IMR-90 (cell line): ENCODE results near the gene TMEM233. TPM values are rescaled to one million over a fixed set of nuclear protein-coding genes. Genes with fewer than 3 reads are reported as not detected.

ENCODE experiments used
- ATAC-seq: fragments of 200-7000 bp; cut with Tn5 transposase; 2 replicates; pipeline ENCODE4 v1.9.1; 2020; ENCODE audit warnings: low read depth, mild to moderate bottlenecking, moderate library complexity
- BruUV-seq: library from RNA; stranded (reverse); fragments of 400-500 nt; replicated peaks from 2 replicates; lab custom pipeline; 2021; lab: Mats Ljungman, UMichigan
- CTCF ChIA-PET: fragments of 300-600 bp; formaldehyde crosslinking; extraction: SDS; loops from one replicate; lab custom pipeline; 2021; ENCODE audit warnings: antibody characterized with exemption; lab: Yijun Ruan, JAX
- POLR2A ChIA-PET: fragments of 300-600 bp; sonication (Branson Sonifier 250); formaldehyde crosslinking; loops from one replicate; lab custom pipeline; 2022; ENCODE audit warnings: antibody characterized with exemption; ENCODE audit not compliant: unreplicated experiment; lab: Charles Lee
- DNase-seq: peaks from one replicate; pipeline ENCODE4 v3.0.0; 2013
- H2AFZ ChIP-seq: replicated peaks from 2 replicates; pipeline ENCODE3; 2013; ENCODE audit warnings: low read length, mild to moderate bottlenecking; ENCODE audit not compliant: poor library complexity
- H2AK5ac ChIP-seq: 2 replicates; pipeline ENCODE4 v1.6.1; 2013; ENCODE audit warnings: low read depth, low read length, inconsistent platforms
- H2AK9ac ChIP-seq: replicated peaks from 2 replicates; pipeline ENCODE3; 2013; ENCODE audit warnings: mild to moderate bottlenecking, low read depth, low read length, moderate library complexity; ENCODE audit not compliant: poor library complexity
- H2BK120ac ChIP-seq: 2 replicates; pipeline ENCODE4 v1.6.1; 2013; ENCODE audit warnings: low read depth, low read length, inconsistent platforms
- H2BK15ac ChIP-seq: 3 replicates; pipeline ENCODE4 v1.6.1; 2013; ENCODE audit warnings: low read depth, low read length, inconsistent platforms
- H2BK20ac ChIP-seq: 2 replicates; pipeline ENCODE4 v1.6.1; 2013; ENCODE audit warnings: low read depth, mild to moderate bottlenecking, inconsistent platforms, low read length, moderate library complexity
- H2BK5ac ChIP-seq: 2 replicates; pipeline ENCODE4 v1.6.1; 2013; ENCODE audit warnings: mild to moderate bottlenecking, low read depth, low read length, inconsistent platforms; ENCODE audit not compliant: poor library complexity, severe bottlenecking
- H3K14ac ChIP-seq: replicated peaks from 2 replicates; pipeline ENCODE4 v1.6.1; 2013; ENCODE audit warnings: low read depth, low read length, inconsistent platforms
- H3K18ac ChIP-seq: 2 replicates; pipeline ENCODE4 v1.6.1; 2013; ENCODE audit warnings: low read depth, low read length, control low read depth
- H3K23ac ChIP-seq: 2 replicates; pipeline ENCODE4 v1.6.1; 2013; ENCODE audit warnings: low read depth, low read length, inconsistent platforms
- H3K27ac ChIP-seq: 2 replicates; pipeline ENCODE4 v1.5.1; 2013; ENCODE audit warnings: mild to moderate bottlenecking, control low read depth, low read length; ENCODE audit not compliant: insufficient read depth
- H3K27me3 ChIP-seq: 2 replicates; pipeline ENCODE4 v1.6.1; 2013; ENCODE audit warnings: low read length; ENCODE audit not compliant: control insufficient read depth, insufficient read depth
- H3K36me3 ChIP-seq: 2 replicates; pipeline ENCODE4 v1.6.1; 2013; ENCODE audit warnings: low read length, mixed read lengths; ENCODE audit not compliant: control insufficient read depth, insufficient read depth
- H3K4ac ChIP-seq: 2 replicates; pipeline ENCODE4 v1.6.1; 2013; ENCODE audit warnings: low read depth, low read length, inconsistent platforms
- H3K4me1 ChIP-seq: 2 replicates; pipeline ENCODE4 v1.6.1; 2013; ENCODE audit warnings: low read length, mixed read lengths; ENCODE audit not compliant: control insufficient read depth, insufficient read depth
- H3K4me2 ChIP-seq: 2 replicates; pipeline ENCODE4 v1.6.1; 2013; ENCODE audit warnings: low read depth, mild to moderate bottlenecking, control low read depth, low read length, moderate library complexity
- H3K4me3 ChIP-seq: 2 replicates; pipeline ENCODE4 v1.5.1; 2013; ENCODE audit warnings: low read depth, mild to moderate bottlenecking, control low read depth, low read length, moderate library complexity; ENCODE audit not compliant: insufficient read depth
- H3K56ac ChIP-seq: 2 replicates; pipeline ENCODE4 v1.6.1; 2013; ENCODE audit warnings: low read length, inconsistent platforms; ENCODE audit not compliant: insufficient read depth; ENCODE audit errors: extremely low read depth
- H3K79me1 ChIP-seq, 2 experiments: 2 replicates each; pipeline ENCODE4 v1.6.1; 2013; ENCODE audit warnings: low read length in 2 of 2, inconsistent platforms in 1 of 2, low read depth in 1 of 2
- H3K9ac ChIP-seq: 2 replicates; pipeline ENCODE4 v1.6.1; 2013; ENCODE audit warnings: low read depth, low read length, control low read depth
- H3K9me1 ChIP-seq: 2 replicates; pipeline ENCODE4 v1.6.1; 2013; ENCODE audit warnings: low read length, inconsistent platforms; ENCODE audit not compliant: insufficient read depth
- H3K9me3 ChIP-seq: 2 replicates; pipeline ENCODE4 v1.6.1; 2013; ENCODE audit warnings: low read length; ENCODE audit not compliant: control insufficient read depth, insufficient read depth
- H4K20me1 ChIP-seq: 2 replicates; pipeline ENCODE4 v1.6.1; 2013; ENCODE audit warnings: low read length, inconsistent platforms; ENCODE audit not compliant: insufficient read depth
- H4K5ac ChIP-seq: 2 replicates; pipeline ENCODE4 v1.6.1; 2013; ENCODE audit warnings: mild to moderate bottlenecking, low read depth, low read length, control low read depth
- H4K8ac ChIP-seq, 2 experiments: 2 replicates each; pipeline ENCODE4 v1.6.1; 2013; ENCODE audit warnings: low read depth in 2 of 2, low read length in 2 of 2, control low read depth in 1 of 2, inconsistent platforms in 1 of 2
- H4K91ac ChIP-seq: 2 replicates; pipeline ENCODE4 v1.6.1; 2013; ENCODE audit warnings: low read depth, low read length, inconsistent platforms; ENCODE audit not compliant: insufficient read depth
- BHLHE40 ChIP-seq: fragments of 150-350 bp; IDR thresholded peaks from 2 replicates; pipeline ENCODE4 v1.6.1; 2016; ENCODE audit warnings: mild to moderate bottlenecking, low read depth, low read length
- CEBPB ChIP-seq: IDR thresholded peaks from 2 replicates; pipeline ENCODE4 v1.6.1; 2012; ENCODE audit warnings: low read depth, low read length, improper control_type of control experiment
- CHD1 ChIP-seq: IDR thresholded peaks from 2 replicates; pipeline ENCODE4 v1.6.1; 2012; ENCODE audit warnings: low read depth, low read length, improper control_type of control experiment
- FOS ChIP-seq: fragments of 150-350 bp; IDR thresholded peaks from 2 replicates; pipeline ENCODE4 v1.6.1; 2016; ENCODE audit warnings: low read depth, low read length
- MAFK ChIP-seq: IDR thresholded peaks from 2 replicates; pipeline ENCODE4 v1.6.1; 2012; ENCODE audit warnings: low read depth, low read length, improper control_type of control experiment
- MAZ ChIP-seq: IDR thresholded peaks from 2 replicates; pipeline ENCODE4 v1.6.1; 2012; ENCODE audit warnings: low read depth, mild to moderate bottlenecking, low read length, improper control_type of control experiment, moderate library complexity, borderline replicate concordance
- MXI1 ChIP-seq: IDR thresholded peaks from 2 replicates; pipeline ENCODE4 v1.6.1; 2012; ENCODE audit warnings: low read depth, mild to moderate bottlenecking, low read length, moderate library complexity, borderline replicate concordance
- NFE2L2 ChIP-seq: fragments of 150-350 bp; IDR thresholded peaks from 2 replicates; pipeline ENCODE4 v1.6.1; 2016; ENCODE audit warnings: low read depth, mild to moderate bottlenecking, low read length
- POLR2A ChIP-seq: IDR thresholded peaks from 2 replicates; pipeline ENCODE4 v1.6.1; 2012; ENCODE audit warnings: mild to moderate bottlenecking, low read depth, low read length
- RAD21 ChIP-seq: IDR thresholded peaks from 2 replicates; pipeline ENCODE4 v1.6.1; 2012; ENCODE audit warnings: low read length, improper control_type of control experiment
- RCOR1 ChIP-seq: IDR thresholded peaks from 2 replicates; pipeline ENCODE4 v1.6.1; 2012; ENCODE audit warnings: mild to moderate bottlenecking, low read length, improper control_type of control experiment; ENCODE audit not compliant: insufficient replicate concordance
- RFX5 ChIP-seq: IDR thresholded peaks from 2 replicates; pipeline ENCODE4 v1.8.0; 2012; ENCODE audit warnings: low read depth, mild to moderate bottlenecking, low read length, moderate library complexity
- SMC3 ChIP-seq: fragments of 150-350 bp; IDR thresholded peaks from 2 replicates; pipeline ENCODE4 v1.6.1; 2016; ENCODE audit warnings: low read depth, mild to moderate bottlenecking, antibody characterized with exemption, low read length, moderate library complexity
- WGBS, 2 experiments: methylation state at CpG; one replicate each; pipeline versions ENCODE4 v1.1.5 to v1.1.7; 2013; ENCODE audit warnings: missing lambda C conversion rate in 2 of 2; ENCODE audit not compliant: insufficient read length in 1 of 2; ENCODE audit errors: extremely low coverage in 2 of 2; 5-methylcytosine and 5-hydroxymethylcytosine counted together
- dilution Hi-C: fragments of 300-500 bp; cut with HindIII; formaldehyde crosslinking; loops from one replicate; pipeline ENCODE4 v1.14.3; 2018; ENCODE audit warnings: low sequenced_read_pairs; ENCODE audit not compliant: unreplicated experiment
- in situ Hi-C: fragments of 300-500 bp; cut with MboI; formaldehyde crosslinking; loops from 3 replicates; pipeline ENCODE4 v1.14.3; 2019; ENCODE audit warnings: low sequenced_read_pairs, inconsistent platforms, mixed read lengths
- intact Hi-C: fragments of 100-400 bp; cut with micrococcal nuclease; formaldehyde crosslinking; loops from 2 replicates; pipeline ENCODE4 v1.10.0; 2022
- polyA plus RNA-seq, 3 experiments: library from polyadenylated mRNA; depleted of rRNA; stranded (reverse); fragments of >200 nt; gene quantifications; 2 replicates each; pipeline ENCODE4 v1.2.3, GENCODE V29; 2012; ENCODE audit warnings: low replicate concordance in 1 of 3
- total RNA-seq: library from RNA; depleted of rRNA; stranded (reverse); fragments of >200 nt; gene quantifications from 2 replicates; pipeline ENCODE4 v1.2.3, GENCODE V29; 2012
- TF ChIP-seq, protein P1 (sequence below): fragments of 150-350 bp; IDR thresholded peaks from 2 replicates; pipeline ENCODE4 v1.6.1; 2016; ENCODE audit warnings: low read depth, mild to moderate bottlenecking, low read length, moderate library complexity, borderline replicate concordance
- TF ChIP-seq, protein P2 (sequence below): fragments of 150-350 bp; IDR thresholded peaks from 2 replicates; pipeline ENCODE4 v1.6.1; 2017; ENCODE audit warnings: mild to moderate bottlenecking, antibody characterized with exemption, low read length, low read depth
- TF ChIP-seq, protein P3 (sequence below): conservative IDR thresholded peaks from 2 replicates; pipeline ENCODE4 v1.5.1; 2012; ENCODE audit warnings: mild to moderate bottlenecking, low read depth, low read length, improper control_type of control experiment

Gene TMEM233
- total and polyA plus RNA-seq, 2 of the 4 experiments (the other 2 are of a cell fraction) = not detected

DNA sequence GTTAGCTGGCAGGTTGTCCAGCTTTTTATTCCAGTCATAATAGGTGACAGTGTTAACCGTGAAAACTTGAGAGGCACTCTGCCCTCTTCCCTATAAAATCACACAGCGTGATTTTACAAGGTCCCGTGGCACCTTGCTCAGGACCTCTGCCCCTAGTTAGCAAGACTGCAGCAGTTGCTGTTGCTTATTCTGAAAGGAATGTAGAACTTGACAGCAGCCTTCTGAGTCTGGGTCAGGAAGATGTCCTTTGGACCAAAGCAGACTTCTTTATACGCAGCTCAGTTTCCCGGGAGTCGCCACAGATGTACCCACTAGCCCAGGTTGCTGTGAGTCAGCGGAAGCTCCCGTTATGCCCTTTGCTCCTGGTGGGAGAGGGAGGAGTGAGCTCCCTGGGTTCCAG, 87.5 kb downstream of the TMEM233 start:
- H3K4me3 ChIP-seq = no peak overlapping the region
- no TSS peak for BruUV-seq
- no CpG with 5 or more reads among the region's 8 CpGs for WGBS, 2 experiments
- no peak overlapping the region for H3K18ac ChIP-seq
- no peak overlapping the region for H3K14ac ChIP-seq
- no peak overlapping the region for H3K56ac ChIP-seq
- no peak overlapping the region for H4K5ac ChIP-seq
- no peak overlapping the region for H3K4me2 ChIP-seq
- ATAC-seq (no peak), DNase-seq (no peak)
- H3K79me1 ChIP-seq = no peaks in the 10 kb centered on the region; a peak in 1 of 4 replicates
- no peak overlapping the region for H3K23ac ChIP-seq
- H3K27ac ChIP-seq = no peak overlapping the region
- no peak overlapping the region for H4K91ac ChIP-seq
- TF ChIP-seq, protein P1, sequence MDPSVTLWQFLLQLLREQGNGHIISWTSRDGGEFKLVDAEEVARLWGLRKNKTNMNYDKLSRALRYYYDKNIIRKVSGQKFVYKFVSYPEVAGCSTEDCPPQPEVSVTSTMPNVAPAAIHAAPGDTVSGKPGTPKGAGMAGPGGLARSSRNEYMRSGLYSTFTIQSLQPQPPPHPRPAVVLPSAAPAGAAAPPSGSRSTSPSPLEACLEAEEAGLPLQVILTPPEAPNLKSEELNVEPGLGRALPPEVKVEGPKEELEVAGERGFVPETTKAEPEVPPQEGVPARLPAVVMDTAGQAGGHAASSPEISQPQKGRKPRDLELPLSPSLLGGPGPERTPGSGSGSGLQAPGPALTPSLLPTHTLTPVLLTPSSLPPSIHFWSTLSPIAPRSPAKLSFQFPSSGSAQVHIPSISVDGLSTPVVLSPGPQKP = no peak
- TF ChIP-seq NFE2L2 = no peak
- no peak for TF ChIP-seq SMC3
- no peak for TF ChIP-seq CHD1
- TF ChIP-seq POLR2A = no peak
- no peak for TF ChIP-seq CEBPB
- TF ChIP-seq RFX5 = no peak
- TF ChIP-seq MAFK = no peak
- no peak for TF ChIP-seq RCOR1
- no peak for TF ChIP-seq BHLHE40
- TF ChIP-seq RAD21 = no peak
- TF ChIP-seq, protein P2, sequence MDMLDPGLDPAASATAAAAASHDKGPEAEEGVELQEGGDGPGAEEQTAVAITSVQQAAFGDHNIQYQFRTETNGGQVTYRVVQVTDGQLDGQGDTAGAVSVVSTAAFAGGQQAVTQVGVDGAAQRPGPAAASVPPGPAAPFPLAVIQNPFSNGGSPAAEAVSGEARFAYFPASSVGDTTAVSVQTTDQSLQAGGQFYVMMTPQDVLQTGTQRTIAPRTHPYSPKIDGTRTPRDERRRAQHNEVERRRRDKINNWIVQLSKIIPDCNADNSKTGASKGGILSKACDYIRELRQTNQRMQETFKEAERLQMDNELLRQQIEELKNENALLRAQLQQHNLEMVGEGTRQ = no peak
- TF ChIP-seq, protein P3, sequence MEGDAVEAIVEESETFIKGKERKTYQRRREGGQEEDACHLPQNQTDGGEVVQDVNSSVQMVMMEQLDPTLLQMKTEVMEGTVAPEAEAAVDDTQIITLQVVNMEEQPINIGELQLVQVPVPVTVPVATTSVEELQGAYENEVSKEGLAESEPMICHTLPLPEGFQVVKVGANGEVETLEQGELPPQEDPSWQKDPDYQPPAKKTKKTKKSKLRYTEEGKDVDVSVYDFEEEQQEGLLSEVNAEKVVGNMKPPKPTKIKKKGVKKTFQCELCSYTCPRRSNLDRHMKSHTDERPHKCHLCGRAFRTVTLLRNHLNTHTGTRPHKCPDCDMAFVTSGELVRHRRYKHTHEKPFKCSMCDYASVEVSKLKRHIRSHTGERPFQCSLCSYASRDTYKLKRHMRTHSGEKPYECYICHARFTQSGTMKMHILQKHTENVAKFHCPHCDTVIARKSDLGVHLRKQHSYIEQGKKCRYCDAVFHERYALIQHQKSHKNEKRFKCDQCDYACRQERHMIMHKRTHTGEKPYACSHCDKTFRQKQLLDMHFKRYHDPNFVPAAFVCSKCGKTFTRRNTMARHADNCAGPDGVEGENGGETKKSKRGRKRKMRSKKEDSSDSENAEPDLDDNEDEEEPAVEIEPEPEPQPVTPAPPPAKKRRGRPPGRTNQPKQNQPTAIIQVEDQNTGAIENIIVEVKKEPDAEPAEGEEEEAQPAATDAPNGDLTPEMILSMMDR = no peak
- TF ChIP-seq FOS = no peak
- TF ChIP-seq MAZ = no peak
- TF ChIP-seq MXI1 = no peak
- H3K4ac ChIP-seq = no peak overlapping the region
- dilution Hi-C loops = no loop called here
- H3K9me1 ChIP-seq = peaks cover 5% of the 10 kb centered on the region; the same call in 1 of the 2 replicates
- H2BK120ac ChIP-seq = no peak overlapping the region
- no peaks in the 10 kb centered on the region for H3K4me1 ChIP-seq
- H3K9me3 ChIP-seq = no peaks in the 10 kb centered on the region
- no peak overlapping the region for H2BK5ac ChIP-seq
- ChIA-PET CTCF (interaction anchor here (1.0 to 1.8 kb wide), 3 partner anchors 14 to 98 kb away, joined by 3 to 5 read pairs (median 3); partner anchors contain the start of gene PRKAB1), POLR2A (no interaction called here)
- H2BK20ac ChIP-seq = no peak overlapping the region
- no peak overlapping the region for H2AK9ac ChIP-seq
- in situ Hi-C loops = no loop called here
- H4K8ac ChIP-seq = no peak overlapping the region
- peaks cover 51% of the 10 kb centered on the region for H3K36me3 ChIP-seq
- no peaks in the 10 kb centered on the region for H3K27me3 ChIP-seq
- H4K20me1 ChIP-seq = no peaks in the 10 kb centered on the region
- H2AFZ ChIP-seq = no peak overlapping the region
- H2AK5ac ChIP-seq = no peak overlapping the region
- H2BK15ac ChIP-seq = no peak overlapping the region
- H3K9ac ChIP-seq = no peak overlapping the region
- intact Hi-C loops = no loop called here
